SH-SY5Y (cell line): ENCODE results near the gene TTC28.

Experiments used
- GATA2 ChIP-seq: IDR thresholded peaks from 2 replicates; pipeline ENCODE4 v1.6.1; 2011; ENCODE audit warnings: mild to moderate bottlenecking, low read depth, low read length
- GATA3 ChIP-seq: IDR thresholded peaks from 2 replicates; pipeline ENCODE4 v1.6.1; 2011; ENCODE audit warnings: low read depth, mild to moderate bottlenecking, low read length, moderate library complexity

GRCh38 chr22:27985323-27986275, 694.0 kb downstream of the TTC28 start:
- TF ChIP-seq GATA3 (no peak), GATA2 (no peak)
